ENCODE results near the gene IL21. TPM values are rescaled to one million over a fixed set of nuclear protein-coding genes. Genes with fewer than 3 reads are reported as not detected.
"Not testable (repeated sequence)": the region's sequence is repeated elsewhere in the genome, so short reads cannot be mapped to it uniquely, and the experiment has no call there.

The IL21 gene
- total and polyA plus RNA-seq, 8 donors = not detected

DNA sequence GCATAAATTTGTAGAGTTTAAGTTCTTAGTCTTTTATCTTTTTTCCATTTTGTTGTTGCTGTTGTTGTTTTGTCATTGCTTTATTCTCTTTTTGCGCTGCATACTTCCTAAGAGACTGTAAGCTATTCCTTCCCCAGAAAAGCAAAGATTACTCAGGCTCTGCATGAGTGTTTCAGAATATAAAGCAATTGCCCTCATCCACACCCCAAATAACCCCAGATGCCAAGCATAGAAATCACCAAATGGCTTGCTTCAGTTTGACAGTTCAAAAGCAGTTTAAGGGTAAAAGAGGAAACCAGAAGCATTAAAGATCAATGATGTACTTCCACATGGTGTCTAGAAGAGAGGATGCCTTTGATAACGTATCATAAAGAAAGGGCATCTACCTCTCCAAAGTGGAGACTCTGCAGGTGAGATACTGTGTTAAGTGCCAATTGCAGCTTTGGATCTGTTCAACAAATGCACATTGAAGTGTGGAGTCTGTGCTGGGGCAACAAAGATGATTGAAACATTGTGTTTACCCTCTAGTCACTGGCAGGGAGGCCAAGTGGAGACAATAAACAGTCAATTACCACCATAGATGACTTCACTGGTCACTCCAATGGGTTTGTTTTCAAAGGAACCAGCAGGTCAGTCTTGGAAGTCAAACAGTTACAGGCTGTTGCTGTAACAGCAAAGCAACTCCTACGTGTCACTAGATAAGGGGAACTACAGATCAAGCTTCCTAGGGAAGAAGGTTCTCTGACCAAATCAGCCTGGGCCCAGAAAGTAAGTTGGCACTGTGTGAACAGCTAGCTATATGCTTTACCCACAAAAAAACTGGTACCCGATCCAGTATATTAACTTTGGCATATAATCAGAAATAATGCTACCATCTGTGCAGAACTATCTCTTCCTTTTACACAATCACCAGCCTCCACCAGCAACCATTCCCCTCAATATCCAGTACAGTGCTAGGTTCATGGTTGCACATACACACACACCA lies 40.6 kb upstream of the IL21 start:
- Histone ChIP-seq H3K9me3 (no peaks in the 10 kb centered on the region), H3K27ac (no peak overlapping the region), H3K36me3 (no peaks in the 10 kb centered on the region), H3K4me1 (no peaks in the 10 kb centered on the region), H3K4me3 (no peak overlapping the region), H3K27me3 (no peaks in the 10 kb centered on the region)
- intact Hi-C loops (cut with DNase I) = no loop called here
- TF ChIP-seq, protein P1, sequence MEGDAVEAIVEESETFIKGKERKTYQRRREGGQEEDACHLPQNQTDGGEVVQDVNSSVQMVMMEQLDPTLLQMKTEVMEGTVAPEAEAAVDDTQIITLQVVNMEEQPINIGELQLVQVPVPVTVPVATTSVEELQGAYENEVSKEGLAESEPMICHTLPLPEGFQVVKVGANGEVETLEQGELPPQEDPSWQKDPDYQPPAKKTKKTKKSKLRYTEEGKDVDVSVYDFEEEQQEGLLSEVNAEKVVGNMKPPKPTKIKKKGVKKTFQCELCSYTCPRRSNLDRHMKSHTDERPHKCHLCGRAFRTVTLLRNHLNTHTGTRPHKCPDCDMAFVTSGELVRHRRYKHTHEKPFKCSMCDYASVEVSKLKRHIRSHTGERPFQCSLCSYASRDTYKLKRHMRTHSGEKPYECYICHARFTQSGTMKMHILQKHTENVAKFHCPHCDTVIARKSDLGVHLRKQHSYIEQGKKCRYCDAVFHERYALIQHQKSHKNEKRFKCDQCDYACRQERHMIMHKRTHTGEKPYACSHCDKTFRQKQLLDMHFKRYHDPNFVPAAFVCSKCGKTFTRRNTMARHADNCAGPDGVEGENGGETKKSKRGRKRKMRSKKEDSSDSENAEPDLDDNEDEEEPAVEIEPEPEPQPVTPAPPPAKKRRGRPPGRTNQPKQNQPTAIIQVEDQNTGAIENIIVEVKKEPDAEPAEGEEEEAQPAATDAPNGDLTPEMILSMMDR (IDR thresholded peaks at IDR 0.05) = no peak
- WGBS, 2 donors = 57 to 60% methylated on average over 4 of the region's 4 CpGs
- no peak for ATAC-seq
- no peak for DNase-seq
- FAIRE-seq = no peak

DNA sequence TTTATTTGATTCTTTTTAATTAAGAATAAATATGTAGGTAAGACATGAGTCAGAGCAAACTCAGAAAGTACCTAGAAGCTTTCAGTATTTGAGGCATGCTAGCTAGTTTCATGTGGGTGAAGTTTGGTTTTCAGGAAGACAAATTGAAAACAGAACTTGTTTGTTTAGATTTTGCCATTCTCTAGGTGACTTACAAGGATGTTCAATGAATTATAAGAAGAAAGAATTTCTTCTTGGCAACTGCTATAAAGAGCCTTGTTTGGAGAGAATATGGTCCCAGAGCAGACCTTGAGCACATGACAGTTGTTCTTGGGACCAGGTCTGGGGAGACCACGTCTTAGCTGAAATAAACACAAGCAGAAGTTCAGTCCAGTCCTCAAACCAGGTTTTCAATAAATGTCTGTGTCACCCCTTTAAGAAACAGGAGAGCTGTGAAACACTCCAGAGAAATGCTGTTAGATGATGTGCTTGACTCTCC lies 38.0 kb upstream of the IL21 start:
- DNase-seq (no peak), FAIRE-seq (no peak), ATAC-seq (no peak)
- Histone ChIP-seq H3K27ac (no peak overlapping the region), H3K9me3 (no peaks in the 10 kb centered on the region), H3K4me3 (no peak overlapping the region), H3K27me3 (no peaks in the 10 kb centered on the region), H3K36me3 (no peaks in the 10 kb centered on the region), H3K4me1 (no peaks in the 10 kb centered on the region)
- intact Hi-C loops (cut with DNase I) = no loop called here
- TF ChIP-seq, protein P1 (IDR thresholded peaks at IDR 0.05) = no peak
- WGBS, 2 donors = 35 to 60% methylated on average over 1 of the region's 1 CpG

DNA sequence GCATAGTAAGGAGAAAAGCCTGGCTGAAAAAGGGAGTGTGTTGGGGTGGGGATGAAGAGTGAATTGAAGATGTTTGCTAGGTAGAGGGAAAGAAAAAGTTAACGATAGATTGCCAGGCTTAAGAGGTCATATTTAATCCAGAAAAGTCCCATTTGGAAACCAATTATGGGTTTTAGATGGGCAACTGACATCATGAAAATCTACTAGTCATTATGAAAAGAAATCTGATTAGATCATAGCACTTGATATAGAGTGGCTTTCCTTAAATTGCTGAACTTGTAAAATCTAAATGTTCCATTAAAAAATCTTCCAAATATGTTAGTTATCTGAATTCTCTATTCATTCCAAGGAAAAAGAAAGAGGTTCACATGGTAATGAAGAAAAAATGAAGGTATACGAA lies 37.5 kb upstream of the IL21 start:
- Histone ChIP-seq H3K4me1 (no peaks in the 10 kb centered on the region), H3K9me3 (no peaks in the 10 kb centered on the region), H3K4me3 (no peak overlapping the region), H3K27me3 (no peaks in the 10 kb centered on the region), H3K27ac (no peak overlapping the region), H3K36me3 (no peaks in the 10 kb centered on the region)
- intact Hi-C loops (cut with DNase I) = no loop called here
- TF ChIP-seq, protein P1 (IDR thresholded peaks at IDR 0.05) = no peak
- no peak for ATAC-seq
- DNase-seq = no peak
- no peak for FAIRE-seq
- WGBS, 2 donors = 70 to 86% methylated on average over 2 of the region's 2 CpGs

DNA sequence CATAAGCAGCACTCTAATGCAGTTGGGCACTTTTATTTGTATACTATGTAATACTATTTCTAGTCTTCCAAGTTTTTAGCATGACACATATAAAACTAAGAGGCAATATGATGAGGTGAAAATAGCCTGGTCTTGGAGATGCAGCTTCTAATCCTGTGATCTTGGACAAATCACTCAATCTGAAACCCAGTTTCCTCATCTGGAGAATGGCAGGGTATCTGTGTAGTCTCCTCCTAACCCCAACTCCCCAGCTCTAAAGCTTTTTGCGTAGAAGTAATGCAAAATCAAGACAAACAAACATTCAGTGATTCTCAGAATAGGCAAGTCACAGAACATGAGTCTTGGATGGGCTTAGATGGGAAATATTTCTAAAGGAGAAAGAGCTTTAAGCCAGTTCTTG lies 36.7 kb upstream of the IL21 start:
- Histone ChIP-seq H3K27me3 (no peaks in the 10 kb centered on the region), H3K27ac (no peak overlapping the region), H3K9me3 (no peaks in the 10 kb centered on the region), H3K36me3 (no peaks in the 10 kb centered on the region), H3K4me3 (no peak overlapping the region), H3K4me1 (no peaks in the 10 kb centered on the region)
- ATAC-seq (no peak), DNase-seq (no peak), FAIRE-seq (no peak)
- TF ChIP-seq, protein P1 (IDR thresholded peaks at IDR 0.05) = no peak
- intact Hi-C loops (cut with DNase I) = no loop called here
- 70 to 85% methylated on average over 1 of the region's 1 CpG for WGBS, 2 donors

DNA sequence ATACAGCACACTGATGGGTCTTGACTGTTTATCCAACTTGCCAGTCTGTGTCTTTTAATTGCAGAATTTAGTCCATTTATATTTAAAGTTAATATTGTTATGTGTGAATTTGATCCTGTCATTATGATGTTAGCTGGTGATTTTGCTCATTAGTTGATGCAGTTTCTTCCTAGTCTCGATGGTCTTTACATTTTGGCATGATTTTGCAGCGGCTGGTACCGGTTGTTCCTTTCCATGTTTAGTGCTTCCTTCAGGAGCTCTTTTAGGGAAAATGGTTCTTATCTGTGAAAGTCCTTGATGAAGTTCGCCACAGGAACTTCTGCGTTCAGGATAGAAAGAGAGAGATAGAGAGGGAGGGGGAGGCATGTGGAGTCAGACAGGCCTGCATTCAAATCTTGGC lies 35.7 kb upstream of the IL21 start:
- FAIRE-seq; H3K4me1 ChIP-seq; intact Hi-C loops (cut with DNase I); H3K4me3 ChIP-seq; H3K27me3 ChIP-seq; DNase-seq; H3K36me3 ChIP-seq; ATAC-seq; H3K27ac ChIP-seq; H3K9me3 ChIP-seq: not testable (repeated sequence)
- WGBS, 2 donors = 74 to 79% methylated on average over 4 of the region's 5 CpGs
